SH-SY5Y (cell line): Measurements from ENCODE around the gene AKAIN1.

Experiments
- GATA2 ChIP-seq: IDR thresholded peaks from 2 replicates; pipeline ENCODE4 v1.6.1; 2011; ENCODE audit warnings: mild to moderate bottlenecking, low read depth, low read length
- GATA3 ChIP-seq: IDR thresholded peaks from 2 replicates; pipeline ENCODE4 v1.6.1; 2011; ENCODE audit warnings: low read depth, mild to moderate bottlenecking, low read length, moderate library complexity

DNA sequence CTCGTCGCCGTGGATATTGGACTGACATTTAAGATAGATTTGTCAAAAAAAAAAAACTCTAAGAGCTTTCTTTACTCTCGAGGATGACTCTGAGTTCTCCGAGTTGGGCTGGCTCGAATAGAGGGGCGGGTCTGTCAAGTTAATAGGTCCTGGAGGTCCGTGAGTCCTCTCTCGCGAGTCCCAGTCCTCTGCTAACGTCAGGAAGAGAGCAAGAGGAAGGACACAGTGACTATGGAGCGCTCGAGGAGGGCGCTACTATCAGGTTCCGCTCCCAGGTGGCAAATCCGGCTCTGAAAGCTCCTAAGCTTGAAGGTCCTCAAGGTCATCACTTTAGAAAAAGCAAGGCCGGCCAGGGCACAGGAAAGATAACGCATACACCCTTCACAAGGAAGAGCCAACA is 404 bp upstream of the AKAIN1 start:
- TF ChIP-seq GATA3 (no peak), GATA2 (no peak)
